ENCODE results near the gene PRTG.

Gene PRTG

GRCh38 chr15:55685286-55685685 lies 57.7 kb downstream of the PRTG start:
- H3K36me3 ChIP-seq (ENCODE audit: control insufficient read depth, insufficient read depth, low read length): no peaks in the 10 kb centered on the region
- H3K9ac ChIP-seq (ENCODE audit: low read length): no peak overlapping the region

GRCh38 chr15:55683376-55683775 lies 59.6 kb downstream of the PRTG start:
- no peaks in the 10 kb centered on the region for H3K4me1 ChIP-seq (ENCODE audit: control insufficient read depth, insufficient read depth, low read length)
- H3K9ac ChIP-seq (ENCODE audit: low read length): no peak overlapping the region
- no peaks in the 10 kb centered on the region for H3K9me3 ChIP-seq (ENCODE audit: control insufficient read depth, low read length)
- no peaks in the 10 kb centered on the region for H3K27me3 ChIP-seq (ENCODE audit: control insufficient read depth, insufficient read depth, low read length)
- no peaks in the 10 kb centered on the region for H3K36me3 ChIP-seq (ENCODE audit: control insufficient read depth, insufficient read depth, low read length)
- no peak overlapping the region for H3K4me3 ChIP-seq (ENCODE audit: low read length)

More at GRCh38 chr15:55685286-55685685, 57.7 kb downstream of the PRTG start:
- Histone ChIP-seq H3K4me1 (ENCODE audit: control insufficient read depth, insufficient read depth, low read length) (peaks cover 4% of the 10 kb centered on the region), H3K4me3 (ENCODE audit: low read length) (no peak overlapping the region), H3K27me3 (ENCODE audit: control insufficient read depth, insufficient read depth, low read length) (no peaks in the 10 kb centered on the region), H3K9me3 (ENCODE audit: control insufficient read depth, low read length) (no peaks in the 10 kb centered on the region)

DNA sequence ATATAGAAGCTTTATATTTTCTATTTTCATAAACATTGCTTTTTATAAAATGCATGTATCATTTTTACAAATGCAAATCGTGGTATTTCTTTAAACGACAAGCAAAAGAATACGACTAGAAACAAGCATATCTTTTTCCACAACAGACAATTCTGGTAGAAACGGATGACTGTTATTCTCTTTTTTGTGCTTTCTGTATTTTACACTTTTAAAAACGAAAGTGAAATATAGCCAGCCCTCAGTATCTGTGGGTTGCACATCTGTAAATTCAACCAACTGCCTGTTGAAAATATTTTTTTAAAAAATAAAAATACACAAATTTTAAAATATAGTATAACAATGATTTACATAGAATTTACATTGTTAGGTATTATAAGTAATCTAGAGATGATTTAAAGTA lies 61.3 kb downstream of the PRTG start:
- no peak overlapping the region for H3K4me3 ChIP-seq (ENCODE audit: low read length)
- H3K9ac ChIP-seq (ENCODE audit: low read length): no peak overlapping the region
- H3K9me3 ChIP-seq (ENCODE audit: control insufficient read depth, low read length): no peaks in the 10 kb centered on the region
- H3K4me1 ChIP-seq (ENCODE audit: control insufficient read depth, insufficient read depth, low read length): no peaks in the 10 kb centered on the region
- no peaks in the 10 kb centered on the region for H3K27me3 ChIP-seq (ENCODE audit: control insufficient read depth, insufficient read depth, low read length)
- H3K36me3 ChIP-seq (ENCODE audit: control insufficient read depth, insufficient read depth, low read length): no peaks in the 10 kb centered on the region

- Histone ChIP-seq H3K4me1 (ENCODE audit: control insufficient read depth, insufficient read depth, low read length) (no peaks in the 10 kb centered on the region), H3K4me3 (ENCODE audit: low read length) (no peak overlapping the region), H3K27me3 (ENCODE audit: control insufficient read depth, insufficient read depth, low read length) (no peaks in the 10 kb centered on the region), H3K36me3 (ENCODE audit: control insufficient read depth, insufficient read depth, low read length) (no peaks in the 10 kb centered on the region), H3K9me3 (ENCODE audit: control insufficient read depth, low read length) (no peaks in the 10 kb centered on the region), H3K9ac (ENCODE audit: low read length) (no peak overlapping the region)
These were observed 66.4 kb downstream of the PRTG start for GRCh38 chr15:55676507-55676906.

DNA sequence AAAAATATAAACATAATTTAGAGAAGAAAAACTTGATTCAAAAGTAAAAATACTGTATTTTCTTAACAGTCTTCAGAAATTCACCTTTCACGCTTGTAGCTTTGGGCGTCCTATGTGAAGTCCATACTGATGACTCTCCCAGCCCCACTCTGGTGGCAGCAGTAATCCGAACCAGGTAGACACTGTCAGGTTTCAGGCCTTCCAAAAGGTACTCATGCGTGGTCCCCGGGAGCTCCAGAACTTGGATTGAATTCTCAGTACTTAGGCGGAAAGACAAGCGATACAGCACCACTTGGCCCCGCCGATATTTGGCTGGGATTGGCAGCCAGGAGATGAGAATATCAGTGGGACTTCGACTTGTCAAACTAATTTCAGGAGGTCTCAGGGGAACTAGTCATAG lies 69.7 kb downstream of the PRTG start:
- no peaks in the 10 kb centered on the region for H3K36me3 ChIP-seq (ENCODE audit: control insufficient read depth, insufficient read depth, low read length)
- H3K4me1 ChIP-seq (ENCODE audit: control insufficient read depth, insufficient read depth, low read length): no peaks in the 10 kb centered on the region
- no peak overlapping the region for H3K4me3 ChIP-seq (ENCODE audit: low read length)
- no peak overlapping the region for H3K9ac ChIP-seq (ENCODE audit: low read length)
- no peaks in the 10 kb centered on the region for H3K9me3 ChIP-seq (ENCODE audit: control insufficient read depth, low read length)
- H3K27me3 ChIP-seq (ENCODE audit: control insufficient read depth, insufficient read depth, low read length): no peaks in the 10 kb centered on the region

DNA sequence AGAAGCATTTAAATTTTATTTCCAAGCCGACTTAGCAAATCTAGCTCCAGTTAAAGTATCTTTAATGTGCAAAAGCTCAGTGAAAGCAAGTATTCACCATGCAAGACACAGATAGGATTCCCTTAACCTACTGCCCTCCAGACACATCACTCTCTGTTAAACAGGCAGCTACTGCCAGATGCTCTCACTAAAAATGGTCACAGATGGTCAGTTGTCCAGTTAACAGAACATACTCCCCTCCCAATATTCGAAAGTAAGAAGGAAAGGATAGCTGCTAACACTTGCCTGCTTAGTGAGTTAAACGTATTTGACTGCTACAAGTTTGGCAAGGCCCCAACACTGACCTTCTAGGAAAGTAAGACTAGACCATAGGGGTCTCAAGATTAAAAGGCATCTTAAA lies 73.7 kb downstream of the PRTG start:
- H3K9me3 ChIP-seq (ENCODE audit: control insufficient read depth, low read length): no peaks in the 10 kb centered on the region
- no peaks in the 10 kb centered on the region for H3K4me1 ChIP-seq (ENCODE audit: control insufficient read depth, insufficient read depth, low read length)
- H3K36me3 ChIP-seq (ENCODE audit: control insufficient read depth, insufficient read depth, low read length): no peaks in the 10 kb centered on the region
- H3K9ac ChIP-seq (ENCODE audit: low read length): no peak overlapping the region
- no peaks in the 10 kb centered on the region for H3K27me3 ChIP-seq (ENCODE audit: control insufficient read depth, insufficient read depth, low read length)
- no peak overlapping the region for H3K4me3 ChIP-seq (ENCODE audit: low read length)

- H3K4me3 ChIP-seq (ENCODE audit: low read length): no peak overlapping the region
- no peaks in the 10 kb centered on the region for H3K4me1 ChIP-seq (ENCODE audit: control insufficient read depth, insufficient read depth, low read length)
- no peaks in the 10 kb centered on the region for H3K27me3 ChIP-seq (ENCODE audit: control insufficient read depth, insufficient read depth, low read length)
- no peaks in the 10 kb centered on the region for H3K36me3 ChIP-seq (ENCODE audit: control insufficient read depth, insufficient read depth, low read length)
- H3K9ac ChIP-seq (ENCODE audit: low read length): no peak overlapping the region
- H3K9me3 ChIP-seq (ENCODE audit: control insufficient read depth, low read length): no peaks in the 10 kb centered on the region
These were observed 77.2 kb downstream of the PRTG start for GRCh38 chr15:55665605-55666227.

DNA sequence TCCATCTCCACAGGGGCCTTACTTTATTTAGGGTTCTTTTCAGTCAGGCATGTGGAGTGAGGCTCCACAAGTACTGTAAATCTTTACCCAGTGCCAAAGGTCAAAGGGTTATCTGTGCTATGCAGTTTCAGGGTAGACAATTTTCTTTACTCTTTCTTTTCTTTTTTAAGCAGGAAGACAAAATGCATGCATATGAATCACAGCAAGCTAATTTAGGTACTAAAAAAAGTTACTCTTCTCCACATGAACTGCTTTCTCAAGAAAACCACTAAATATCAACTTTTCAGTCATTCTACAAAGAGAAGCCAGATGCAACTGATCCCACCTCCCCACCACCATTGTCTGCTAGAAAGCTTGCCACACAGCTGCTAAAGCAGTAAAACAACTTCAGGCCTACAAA lies 81.5 kb downstream of the PRTG start:
- no peaks in the 10 kb centered on the region for H3K4me1 ChIP-seq (ENCODE audit: control insufficient read depth, insufficient read depth, low read length)
- H3K27me3 ChIP-seq (ENCODE audit: control insufficient read depth, insufficient read depth, low read length): no peaks in the 10 kb centered on the region
- no peaks in the 10 kb centered on the region for H3K9me3 ChIP-seq (ENCODE audit: control insufficient read depth, low read length)
- no peak overlapping the region for H3K4me3 ChIP-seq (ENCODE audit: low read length)
- H3K36me3 ChIP-seq (ENCODE audit: control insufficient read depth, insufficient read depth, low read length): no peaks in the 10 kb centered on the region
- H3K9ac ChIP-seq (ENCODE audit: low read length): no peak overlapping the region

DNA sequence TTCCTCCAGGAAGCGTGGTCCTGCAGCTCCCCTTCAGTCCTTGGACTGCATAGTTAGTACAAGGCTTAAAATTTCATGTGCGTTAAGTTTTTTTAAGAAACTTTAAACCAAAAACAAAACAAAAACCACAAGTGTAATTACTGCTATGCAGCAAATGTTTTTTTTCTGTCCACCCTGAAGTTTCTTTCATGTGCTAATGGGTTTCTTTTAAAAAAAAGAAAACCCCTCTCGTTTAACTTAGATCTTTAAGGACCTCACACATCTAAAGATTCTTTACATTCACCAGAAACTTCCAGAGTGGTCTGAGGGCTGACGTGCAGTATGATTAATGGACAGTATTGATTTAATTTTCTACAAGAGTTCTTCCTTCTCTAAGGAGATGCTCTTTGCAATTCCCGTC lies 82.8 kb downstream of the PRTG start:
- H3K4me1 ChIP-seq (ENCODE audit: control insufficient read depth, insufficient read depth, low read length): no peaks in the 10 kb centered on the region
- no peaks in the 10 kb centered on the region for H3K9me3 ChIP-seq (ENCODE audit: control insufficient read depth, low read length)
- H3K9ac ChIP-seq (ENCODE audit: low read length): no peak overlapping the region
- H3K36me3 ChIP-seq (ENCODE audit: control insufficient read depth, insufficient read depth, low read length): no peaks in the 10 kb centered on the region
- no peaks in the 10 kb centered on the region for H3K27me3 ChIP-seq (ENCODE audit: control insufficient read depth, insufficient read depth, low read length)
- H3K4me3 ChIP-seq (ENCODE audit: low read length): no peak overlapping the region

GRCh38 chr15:55659481-55659880 lies 83.5 kb downstream of the PRTG start:
- no peak overlapping the region for H3K9ac ChIP-seq (ENCODE audit: low read length)
- H3K9me3 ChIP-seq (ENCODE audit: control insufficient read depth, low read length): no peaks in the 10 kb centered on the region
- no peaks in the 10 kb centered on the region for H3K36me3 ChIP-seq (ENCODE audit: control insufficient read depth, insufficient read depth, low read length)
- H3K4me1 ChIP-seq (ENCODE audit: control insufficient read depth, insufficient read depth, low read length): no peaks in the 10 kb centered on the region
- H3K27me3 ChIP-seq (ENCODE audit: control insufficient read depth, insufficient read depth, low read length): no peaks in the 10 kb centered on the region
- no peak overlapping the region for H3K4me3 ChIP-seq (ENCODE audit: low read length)

DNA sequence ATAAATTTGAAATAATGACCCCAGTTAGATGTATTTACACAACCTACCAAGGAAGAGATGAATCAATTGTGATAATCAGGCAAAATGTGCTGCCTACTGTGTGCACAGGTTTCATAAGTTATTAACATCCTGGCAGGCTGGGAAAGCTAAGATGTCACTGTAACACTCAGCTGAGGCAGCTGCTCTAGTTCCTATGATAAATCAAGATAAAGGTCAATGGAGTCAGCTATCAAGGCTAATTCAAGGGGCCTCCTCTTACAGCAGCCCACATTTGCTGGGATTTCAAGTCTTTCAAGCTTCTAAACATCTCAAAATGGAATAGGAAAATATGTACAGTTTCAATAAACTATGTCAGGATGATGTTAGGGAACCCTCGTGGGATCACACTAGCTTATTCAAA lies 84.1 kb downstream of the PRTG start:
- Histone ChIP-seq H3K9me3 (ENCODE audit: control insufficient read depth, low read length) (no peaks in the 10 kb centered on the region), H3K27me3 (ENCODE audit: control insufficient read depth, insufficient read depth, low read length) (no peaks in the 10 kb centered on the region), H3K9ac (ENCODE audit: low read length) (no peak overlapping the region), H3K4me3 (ENCODE audit: low read length) (no peak overlapping the region), H3K4me1 (ENCODE audit: control insufficient read depth, insufficient read depth, low read length) (no peaks in the 10 kb centered on the region), H3K36me3 (ENCODE audit: control insufficient read depth, insufficient read depth, low read length) (no peaks in the 10 kb centered on the region)

GRCh38 chr15:55654561-55655031 lies 88.4 kb downstream of the PRTG start:
- Histone ChIP-seq H3K36me3 (ENCODE audit: control insufficient read depth, insufficient read depth, low read length) (no peaks in the 10 kb centered on the region), H3K27me3 (ENCODE audit: control insufficient read depth, insufficient read depth, low read length) (no peaks in the 10 kb centered on the region), H3K9ac (ENCODE audit: low read length) (no peak overlapping the region), H3K4me1 (ENCODE audit: control insufficient read depth, insufficient read depth, low read length) (no peaks in the 10 kb centered on the region), H3K4me3 (ENCODE audit: low read length) (no peak overlapping the region), H3K9me3 (ENCODE audit: control insufficient read depth, low read length) (no peaks in the 10 kb centered on the region)

All from mucosa of stomach (tissue), 1 donor.